HEK293 (cell line): ENCODE data around the gene BABAM1.

ENCODE experiments used
- ATF2 ChIP-seq: fragments of 450-650 bp; formaldehyde crosslinking; IDR thresholded peaks from 2 replicates; pipeline ENCODE4 v1.5.1; 2016; ENCODE audit warnings: missing biosample characterization, missing genetic modification characterization, low read depth
- ELK4 ChIP-seq: IDR thresholded peaks from 2 replicates; pipeline ENCODE4 v1.6.1; 2011; ENCODE audit warnings: mild to moderate bottlenecking, low read depth, low read length, borderline replicate concordance
- HOXD13 ChIP-seq: sonication (generic); formaldehyde crosslinking; IDR thresholded peaks from 2 replicates; pipeline ENCODE4 v1.8.0; 2022; ENCODE audit warnings: missing genetic modification reagents, borderline replicate concordance
- PRDM1 ChIP-seq: fragments of 450-650 bp; formaldehyde crosslinking; IDR thresholded peaks from 2 replicates; pipeline ENCODE4; 2016; ENCODE audit warnings: missing biosample characterization, missing genetic modification characterization
- SP2 ChIP-seq: fragments of 450-650 bp; formaldehyde crosslinking; IDR thresholded peaks from 2 replicates; pipeline ENCODE4 v1.5.1; 2016; ENCODE audit warnings: missing biosample characterization, missing genetic modification characterization
- ZBTB10 ChIP-seq: fragments of 450-650 bp; formaldehyde crosslinking; IDR thresholded peaks from 2 replicates; pipeline ENCODE4 v1.5.1; 2016; ENCODE audit warnings: missing biosample characterization, missing genetic modification characterization
- ZBTB26 ChIP-seq: fragments of 450-650 bp; formaldehyde crosslinking; optimal IDR thresholded peaks from 2 replicates; pipeline ENCODE3; 2016; ENCODE audit warnings: missing biosample characterization, mild to moderate bottlenecking, missing genetic modification characterization
- ZNF132 ChIP-seq: fragments of 450-650 bp; formaldehyde crosslinking; IDR thresholded peaks from 2 replicates; pipeline ENCODE4 v1.5.1; 2017; ENCODE audit warnings: missing biosample characterization, missing genetic modification characterization, borderline replicate concordance
- ZNF16 ChIP-seq: fragments of 450-650 bp; formaldehyde crosslinking; IDR thresholded peaks from 2 replicates; pipeline ENCODE4 v1.5.1; 2016; ENCODE audit warnings: low read depth, missing biosample characterization, missing genetic modification characterization
- ZNF214 ChIP-seq: fragments of 450-650 bp; formaldehyde crosslinking; IDR thresholded peaks from 2 replicates; pipeline ENCODE4 v1.5.1; 2017; ENCODE audit warnings: missing biosample characterization, mild to moderate bottlenecking, missing genetic modification characterization, borderline replicate concordance
- ZNF239 ChIP-seq: fragments of 450-650 bp; formaldehyde crosslinking; IDR thresholded peaks from 2 replicates; pipeline ENCODE4 v1.5.1; 2016; ENCODE audit warnings: missing biosample characterization, missing genetic modification characterization
- ZNF274 ChIP-seq, 2 experiments: fragments of 200-500 bp in 1 of 2; fragments of 450-650 bp in 1 of 2; sonication (Bioruptor generic) in 1 of 2; formaldehyde crosslinking in 1 of 2; IDR thresholded peaks; 2 replicates each; pipeline versions ENCODE4 v1.5.1 to v1.6.1; 2014 to 2016; ENCODE audit warnings: borderline replicate concordance in 1 of 2, inconsistent platforms in 1 of 2, low read length in 1 of 2, missing biosample characterization in 1 of 2, missing genetic modification characterization in 1 of 2
- ZNF292 ChIP-seq: fragments of 450-650 bp; formaldehyde crosslinking; IDR thresholded peaks from 2 replicates; pipeline ENCODE4 v1.5.1; 2016; ENCODE audit warnings: low read depth, missing biosample characterization, missing genetic modification characterization, borderline replicate concordance
- ZNF302 ChIP-seq: fragments of 450-650 bp; formaldehyde crosslinking; IDR thresholded peaks from 2 replicates; pipeline ENCODE4 v1.5.1; 2016; ENCODE audit warnings: missing biosample characterization, missing genetic modification characterization, low read depth
- ZNF341 ChIP-seq: fragments of 450-650 bp; formaldehyde crosslinking; IDR thresholded peaks from 2 replicates; pipeline ENCODE4; 2016; ENCODE audit warnings: low read depth, missing biosample characterization, missing genetic modification characterization
- ZNF350 ChIP-seq: fragments of 450-650 bp; formaldehyde crosslinking; IDR thresholded peaks from 2 replicates; pipeline ENCODE4 v1.5.0; 2017; ENCODE audit warnings: missing biosample characterization, mild to moderate bottlenecking, missing genetic modification characterization
- ZNF426 ChIP-seq: fragments of 450-650 bp; formaldehyde crosslinking; IDR thresholded peaks from 2 replicates; pipeline ENCODE4 v1.5.1; 2017; ENCODE audit warnings: missing biosample characterization, missing genetic modification characterization, mild to moderate bottlenecking, inconsistent platforms, moderate library complexity
- ZNF501 ChIP-seq: fragments of 450-650 bp; formaldehyde crosslinking; IDR thresholded peaks from 2 replicates; pipeline ENCODE4 v1.5.1; 2016; ENCODE audit warnings: missing biosample characterization, missing genetic modification characterization
- ZNF530 ChIP-seq: fragments of 450-650 bp; formaldehyde crosslinking; IDR thresholded peaks from 2 replicates; pipeline ENCODE4 v1.5.1; 2016; ENCODE audit warnings: low read depth, missing biosample characterization, missing genetic modification characterization
- ZNF558 ChIP-seq: fragments of 450-650 bp; formaldehyde crosslinking; IDR thresholded peaks from 2 replicates; pipeline ENCODE4 v1.5.1; 2016; ENCODE audit warnings: missing biosample characterization, missing genetic modification characterization
- ZNF658 ChIP-seq: fragments of 450-650 bp; formaldehyde crosslinking; IDR thresholded peaks from 2 replicates; pipeline ENCODE4; 2016; ENCODE audit warnings: missing biosample characterization, missing genetic modification characterization
- ZNF701 ChIP-seq: fragments of 450-650 bp; formaldehyde crosslinking; IDR thresholded peaks from 2 replicates; pipeline ENCODE4 v1.5.1; 2016; ENCODE audit warnings: missing biosample characterization, missing genetic modification characterization
- ZNF776 ChIP-seq: fragments of 450-650 bp; formaldehyde crosslinking; IDR thresholded peaks from 2 replicates; pipeline ENCODE4 v1.5.0; 2017; ENCODE audit warnings: missing biosample characterization, missing genetic modification characterization, borderline replicate concordance
- ZNF792 ChIP-seq: fragments of 450-650 bp; formaldehyde crosslinking; IDR thresholded peaks from 2 replicates; pipeline ENCODE4 v1.5.1; 2016; ENCODE audit warnings: missing biosample characterization, missing genetic modification characterization
- ZNF837 ChIP-seq: fragments of 450-650 bp; formaldehyde crosslinking; IDR thresholded peaks from 2 replicates; pipeline ENCODE4 v1.5.1; 2016; ENCODE audit warnings: missing biosample characterization, missing genetic modification characterization
- ZSCAN23 ChIP-seq: fragments of 450-650 bp; formaldehyde crosslinking; IDR thresholded peaks from 2 replicates; pipeline ENCODE4 v1.5.1; 2016; ENCODE audit warnings: missing biosample characterization, missing genetic modification characterization
- ZSCAN30 ChIP-seq: fragments of 450-650 bp; IDR thresholded peaks from 2 replicates; pipeline ENCODE4 v1.5.1; 2018; ENCODE audit warnings: missing biosample characterization, mild to moderate bottlenecking, missing genetic modification characterization, moderate library complexity
- TF ChIP-seq, protein P1 (sequence below): fragments of 450-650 bp; formaldehyde crosslinking; IDR thresholded peaks from 2 replicates; pipeline ENCODE4 v1.5.1; 2016; ENCODE audit warnings: missing biosample characterization, missing genetic modification characterization
- TF ChIP-seq, protein P2 (sequence below): fragments of 450-650 bp; formaldehyde crosslinking; IDR thresholded peaks from 2 replicates; pipeline ENCODE4 v1.5.1; 2016; ENCODE audit warnings: missing biosample characterization, missing genetic modification characterization

Gene BABAM1

DNA sequence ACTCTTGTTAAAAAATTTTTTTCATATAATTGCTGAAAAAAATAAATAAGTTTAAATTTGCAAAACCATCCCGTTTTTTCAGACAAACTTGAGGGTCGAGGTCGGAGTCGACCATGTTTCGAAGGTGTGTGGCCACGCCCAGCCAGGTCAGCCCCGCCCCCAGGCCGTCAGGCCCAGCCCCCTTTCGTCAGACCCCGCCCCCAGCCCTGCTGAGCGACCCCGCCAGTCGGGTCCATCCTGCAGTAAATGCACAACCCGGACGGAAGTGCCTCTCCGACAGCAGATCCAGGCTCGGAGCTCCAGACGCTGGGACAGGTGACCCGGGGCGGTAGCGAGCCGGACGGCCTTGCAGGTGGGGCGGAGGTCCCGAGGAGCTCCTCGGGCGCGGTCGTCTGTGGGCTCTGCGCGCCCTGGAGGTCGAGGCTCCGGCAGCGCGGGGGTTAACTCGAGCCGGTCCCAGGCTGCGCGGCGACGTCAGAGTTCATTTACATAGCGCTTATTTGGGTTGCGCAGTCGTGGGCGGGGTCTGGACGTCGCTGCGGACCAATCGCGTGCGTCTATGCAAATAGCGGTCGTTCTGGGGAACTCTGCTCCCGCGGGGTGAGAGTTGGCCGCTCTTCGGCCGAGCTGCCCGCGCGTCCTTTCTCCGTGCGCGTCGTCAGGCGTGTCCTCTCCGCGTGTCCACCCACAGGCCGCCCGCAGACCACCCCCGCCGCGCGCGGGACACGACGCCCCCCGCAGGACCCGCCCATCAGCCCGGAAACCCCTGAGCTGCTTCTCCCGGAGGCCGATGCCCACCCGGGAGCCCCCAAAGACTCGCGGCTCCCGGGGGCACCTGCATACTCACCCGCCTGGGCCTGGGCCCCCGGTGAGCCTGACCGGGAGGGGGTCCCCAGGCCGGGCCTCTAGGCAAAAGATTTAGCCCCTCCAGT, 41.0 kb upstream of the BABAM1 start, which contains the start of gene OCEL1 (continued):
- TF ChIP-seq ZNF501 (no peak), ZNF214 (tag by site-specific recombination) (no peak), ZNF16 (tag by site-specific recombination) (no peak), ZNF792 (tag by site-specific recombination) (no peak), ZNF274 (IDR thresholded peaks at IDR 0.05; ENCODE audit: low read length) (no peak), ZNF274 (tag by site-specific recombination; IDR thresholded peaks at IDR 0.05; ENCODE audit: borderline replicate concordance) (no peak), HOXD13 (CRISPR knock-in tag) (no peak), ZSCAN30 (peak; percentile 27; the same call in 1 of the 2 replicates), ZNF341 (tag by site-specific recombination) (peak; percentile 48; the same call in 1 of the 2 replicates), ATF2 (tag by site-specific recombination) (0 out of 2 replicates have a peak, but pooled peaks have one; percentile 41), ZNF350 (tag by site-specific recombination) (no peak), ELK4 (no peak; the same call in 1 of the 2 replicates), ZBTB10 (tag by site-specific recombination) (peak; percentile 53; the same call in 1 of the 2 replicates), ZNF530 (tag by site-specific recombination) (no peak), ZNF837 (no peak), ZSCAN23 (no peak), SP2 (peak; percentile 78), PRDM1 (0 out of 2 replicates have a peak, but pooled peaks have one; percentile 37), ZNF426 (tag by site-specific recombination) (no peak), ZNF658 (tag by site-specific recombination) (no peak), ZNF701 (tag by site-specific recombination) (no peak), ZNF239 (tag by site-specific recombination) (no peak), ZNF132 (tag by site-specific recombination) (no peak), ZNF776 (tag by site-specific recombination) (no peak), ZNF292 (tag by site-specific recombination) (no peak), ZBTB26 (tag by site-specific recombination) (peak; percentile 93), ZNF302 (no peak), ZNF558 (no peak)
- TF ChIP-seq, protein P1, sequence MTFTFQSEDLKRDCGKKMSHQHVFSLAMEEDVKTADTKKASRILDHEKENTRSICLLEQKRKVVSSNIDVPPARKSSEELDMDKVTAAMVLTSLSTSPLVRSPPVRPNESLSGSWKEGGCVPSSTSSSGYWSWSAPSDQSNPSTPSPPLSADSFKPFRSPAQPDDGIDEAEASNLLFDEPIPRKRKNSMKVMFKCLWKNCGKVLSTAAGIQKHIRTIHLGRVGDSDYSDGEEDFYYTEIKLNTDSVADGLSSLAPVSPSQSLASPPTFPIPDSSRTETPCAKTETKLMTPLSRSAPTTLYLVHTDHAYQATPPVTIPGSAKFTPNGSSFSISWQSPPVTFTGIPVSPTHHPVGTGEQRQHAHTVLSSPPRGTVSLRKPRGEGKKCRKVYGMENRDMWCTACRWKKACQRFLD (tag by site-specific recombination) = no peak
- TF ChIP-seq, protein P2, sequence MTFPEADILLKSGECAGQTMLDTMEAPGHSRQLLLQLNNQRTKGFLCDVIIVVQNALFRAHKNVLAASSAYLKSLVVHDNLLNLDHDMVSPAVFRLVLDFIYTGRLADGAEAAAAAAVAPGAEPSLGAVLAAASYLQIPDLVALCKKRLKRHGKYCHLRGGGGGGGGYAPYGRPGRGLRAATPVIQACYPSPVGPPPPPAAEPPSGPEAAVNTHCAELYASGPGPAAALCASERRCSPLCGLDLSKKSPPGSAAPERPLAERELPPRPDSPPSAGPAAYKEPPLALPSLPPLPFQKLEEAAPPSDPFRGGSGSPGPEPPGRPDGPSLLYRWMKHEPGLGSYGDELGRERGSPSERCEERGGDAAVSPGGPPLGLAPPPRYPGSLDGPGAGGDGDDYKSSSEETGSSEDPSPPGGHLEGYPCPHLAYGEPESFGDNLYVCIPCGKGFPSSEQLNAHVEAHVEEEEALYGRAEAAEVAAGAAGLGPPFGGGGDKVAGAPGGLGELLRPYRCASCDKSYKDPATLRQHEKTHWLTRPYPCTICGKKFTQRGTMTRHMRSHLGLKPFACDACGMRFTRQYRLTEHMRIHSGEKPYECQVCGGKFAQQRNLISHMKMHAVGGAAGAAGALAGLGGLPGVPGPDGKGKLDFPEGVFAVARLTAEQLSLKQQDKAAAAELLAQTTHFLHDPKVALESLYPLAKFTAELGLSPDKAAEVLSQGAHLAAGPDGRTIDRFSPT = peak; percentile 66
